ENCODE results near the gene FKBP6.
"Not testable (repeated sequence)": the region's sequence is repeated elsewhere in the genome, so short reads cannot be mapped to it uniquely, and the experiment has no call there.

FKBP6 gene

GRCh38 chr7:73358590-73359275 lies 30.8 kb downstream of the FKBP6 start:
- DNase-seq: no peak

- no peak for DNase-seq
These were observed 31.3 kb downstream of the FKBP6 start for GRCh38 chr7:73359306-73359705.

- DNase-seq: no peak
These were observed 31.9 kb downstream of the FKBP6 start for GRCh38 chr7:73359746-73360375.

- DNase-seq: not testable (repeated sequence)
These were observed 32.6 kb downstream of the FKBP6 start for GRCh38 chr7:73360590-73360989.

GRCh38 chr7:73363225-73364005 lies 35.5 kb downstream of the FKBP6 start:
- DNase-seq: no peak

GRCh38 chr7:73364006-73364728 lies 36.2 kb downstream of the FKBP6 start:
- no peak for DNase-seq

GRCh38 chr7:73366127-73366526 lies 38.2 kb downstream of the FKBP6 start:
- DNase-seq: no peak

- no peak for DNase-seq
These were observed 39.0 kb downstream of the FKBP6 start for GRCh38 chr7:73366990-73367389.

GRCh38 chr7:73369009-73369408 lies 41.0 kb downstream of the FKBP6 start:
- DNase-seq: no peak

- no peak for DNase-seq
These were observed 41.7 kb downstream of the FKBP6 start for GRCh38 chr7:73369622-73370021.

- DNase-seq: no peak
These were observed 45.8 kb downstream of the FKBP6 start for GRCh38 chr7:73373741-73374140.

GRCh38 chr7:73376262-73376661 lies 48.3 kb downstream of the FKBP6 start:
- not testable (repeated sequence) for DNase-seq

GRCh38 chr7:73376671-73377412 lies 48.9 kb downstream of the FKBP6 start:
- no peak for DNase-seq

GRCh38 chr7:73377413-73378200 lies 49.6 kb downstream of the FKBP6 start:
- DNase-seq: not testable (repeated sequence)

GRCh38 chr7:73382934-73383503 lies 55.1 kb downstream of the FKBP6 start:
- no peak for DNase-seq

- DNase-seq: no peak
These were observed 59.4 kb downstream of the FKBP6 start for GRCh38 chr7:73387221-73387828.

GRCh38 chr7:73387908-73388414 lies 60.0 kb downstream of the FKBP6 start:
- DNase-seq: no peak

- no peak for DNase-seq
These were observed 63.4 kb downstream of the FKBP6 start for GRCh38 chr7:73391396-73391795.

GRCh38 chr7:73394422-73394821 lies 66.5 kb downstream of the FKBP6 start:
- no peak for DNase-seq
